ENCODE measurements around the gene PLAAT2. TPM values are rescaled to one million over a fixed set of nuclear protein-coding genes. Genes with fewer than 3 reads are reported as not detected.

The PLAAT2 gene
- total and polyA plus RNA-seq, 8 donors = 1.3 to 66.7 (median 7.6) TPM; not detected in 3

- peaks cover 0 to 7% (median 2%) of the 10 kb centered on the region in 4 donors for H3K9me3 ChIP-seq
- peaks cover under 1 to 15% (median 13%) of the 10 kb centered on the region in 4 donors for H3K4me1 ChIP-seq
- DNase-seq = no peak
- no peak overlapping the region for H3K27ac ChIP-seq
- WGBS, 5 donors = 78 to 96% (median 85%) methylated on average over 2 of the region's 2 CpGs
- intact Hi-C loops (cut with DNase I; ENCODE audit: low total_unique reads) = no loop called here
- no peaks in the 10 kb centered on the region for H3K36me3 ChIP-seq
- H3K27me3 ChIP-seq = no peaks in the 10 kb centered on the region
- no peak overlapping the region for H3K4me3 ChIP-seq
- no peak for TF ChIP-seq CTCF (IDR thresholded peaks at IDR 0.05)
- TF ChIP-seq EP300 (IDR thresholded peaks at IDR 0.05) = no peak
- no peak for TF ChIP-seq POLR2AphosphoS5 (IDR thresholded peaks at IDR 0.05)
These were observed 35.5 kb downstream of the PLAAT2 start for GRCh38 chr11:63527667-63528066.

- Histone ChIP-seq H3K27me3 (no peaks in the 10 kb centered on the region), H3K36me3 (no peaks in the 10 kb centered on the region), H3K27ac (no peak overlapping the region), H3K4me1 (no peaks in the 10 kb centered on the region), H3K9me3 (peaks cover 0 to 7% (median 2%) of the 10 kb centered on the region in 4 donors), H3K4me3 (no peak overlapping the region)
- intact Hi-C loops (cut with DNase I; ENCODE audit: low total_unique reads) = no loop called here
- 51 to 71% (median 56%) methylated on average over 7 of the region's 7 CpGs for WGBS, 5 donors
- no peak for DNase-seq
- TF ChIP-seq POLR2AphosphoS5 (IDR thresholded peaks at IDR 0.05) (no peak), POLR2A (IDR thresholded peaks at IDR 0.05) (no peak), EP300 (IDR thresholded peaks at IDR 0.05) (no peak)
These were observed 40.0 kb downstream of the PLAAT2 start for GRCh38 chr11:63523151-63523550.

GRCh38 chr11:63521896-63522295 is 41.3 kb downstream of the PLAAT2 start:
- intact Hi-C loops (cut with DNase I; ENCODE audit: low total_unique reads) = no loop called here
- no peak for TF ChIP-seq POLR2A (IDR thresholded peaks at IDR 0.05)
- TF ChIP-seq EP300 (IDR thresholded peaks at IDR 0.05) = no peak
- no peak for TF ChIP-seq CTCF (IDR thresholded peaks at IDR 0.05)
- no peak for TF ChIP-seq POLR2AphosphoS5 (IDR thresholded peaks at IDR 0.05)
- WGBS, 5 donors = 84 to 98% (median 90%) methylated on average over 2 of the region's 2 CpGs
- H3K36me3 ChIP-seq = no peaks in the 10 kb centered on the region
- H3K27me3 ChIP-seq = no peaks in the 10 kb centered on the region
- no peak overlapping the region for H3K4me3 ChIP-seq
- no peak overlapping the region for H3K27ac ChIP-seq
- no peaks in the 10 kb centered on the region for H3K4me1 ChIP-seq
- peaks cover 0 to 7% (median 2%) of the 10 kb centered on the region in 4 donors for H3K9me3 ChIP-seq
- no peak for DNase-seq

GRCh38 chr11:63520606-63521170 is 42.5 kb downstream of the PLAAT2 start:
- DNase-seq = no peak
- no peaks in the 10 kb centered on the region for H3K36me3 ChIP-seq
- no peaks in the 10 kb centered on the region for H3K27me3 ChIP-seq
- no peak overlapping the region for H3K4me3 ChIP-seq
- peaks cover 0 to 7% (median 2%) of the 10 kb centered on the region in 4 donors for H3K9me3 ChIP-seq
- no peak for TF ChIP-seq POLR2A (IDR thresholded peaks at IDR 0.05)
- TF ChIP-seq EP300 (IDR thresholded peaks at IDR 0.05) = no peak
- no peak for TF ChIP-seq POLR2AphosphoS5 (IDR thresholded peaks at IDR 0.05)
- no peak for TF ChIP-seq CTCF (IDR thresholded peaks at IDR 0.05)
- WGBS, 5 donors = 75 to 87% (median 84%) methylated on average over 5 of the region's 5 CpGs
- no peak overlapping the region for H3K27ac ChIP-seq
- intact Hi-C loops (cut with DNase I; ENCODE audit: low total_unique reads) = no loop called here
- no peaks in the 10 kb centered on the region for H3K4me1 ChIP-seq

- 37 to 61% (median 45%) methylated on average over 1 of the region's 1 CpG for WGBS, 5 donors
- TF ChIP-seq EP300 (IDR thresholded peaks at IDR 0.05) (no peak), POLR2AphosphoS5 (IDR thresholded peaks at IDR 0.05) (no peak), POLR2A (IDR thresholded peaks at IDR 0.05) (no peak), CTCF (IDR thresholded peaks at IDR 0.05) (no peak)
- no peak for DNase-seq
- intact Hi-C loops (cut with DNase I; ENCODE audit: low total_unique reads) = no loop called here
- H3K9me3 ChIP-seq = peaks cover 0 to 7% (median 2%) of the 10 kb centered on the region in 4 donors
- H3K27ac ChIP-seq = no peak overlapping the region
- no peaks in the 10 kb centered on the region for H3K27me3 ChIP-seq
- H3K36me3 ChIP-seq = no peaks in the 10 kb centered on the region
- H3K4me1 ChIP-seq = no peaks in the 10 kb centered on the region
- H3K4me3 ChIP-seq = no peak overlapping the region
These were observed 44.6 kb downstream of the PLAAT2 start for GRCh38 chr11:63518548-63518947.

Measured in stomach (tissue), 9 donors.